H9 (cell line): Measurements from ENCODE around the gene NADSYN1. TPM values are rescaled to one million over a fixed set of nuclear protein-coding genes. Genes with fewer than 3 reads are reported as not detected.

Experiments
- DNase-seq: peaks from one replicate; pipeline ENCODE4 v3.0.0-alpha.2; 2017
- H2AFZ ChIP-seq: one replicate; pipeline ENCODE4 v1.6.1; 2013; ENCODE audit warnings: mild to moderate bottlenecking, low read length, control low read depth, moderate library complexity
- H2AK5ac ChIP-seq: 2 replicates; pipeline ENCODE4 v1.6.1; 2013; ENCODE audit warnings: low read length, control low read depth, mixed read lengths; ENCODE audit not compliant: insufficient read length
- H2BK120ac ChIP-seq: one replicate; pipeline ENCODE4 v1.6.1; 2013; ENCODE audit warnings: low read depth, mild to moderate bottlenecking, low read length, control low read depth, inconsistent platforms; ENCODE audit not compliant: poor library complexity, severe bottlenecking
- H2BK12ac ChIP-seq: 2 replicates; pipeline ENCODE4 v1.6.1; 2013; ENCODE audit warnings: low read length, control low read depth, mixed read lengths, low read depth; ENCODE audit not compliant: insufficient read length
- H2BK15ac ChIP-seq: 2 replicates; pipeline ENCODE4 v1.6.1; 2013; ENCODE audit warnings: low read depth, low read length, control low read depth
- H2BK20ac ChIP-seq: one replicate; pipeline ENCODE4 v1.6.1; 2013; ENCODE audit warnings: low read depth, mild to moderate bottlenecking, low read length, control low read depth, inconsistent platforms; ENCODE audit not compliant: poor library complexity, severe bottlenecking
- H2BK5ac ChIP-seq: 2 replicates; pipeline ENCODE4 v1.6.1; 2013; ENCODE audit warnings: low read length, control low read depth, mixed read lengths; ENCODE audit not compliant: insufficient read length
- H3K14ac ChIP-seq: 2 replicates; pipeline ENCODE4 v1.6.1; 2013; ENCODE audit warnings: low read length, control low read depth; ENCODE audit not compliant: insufficient read depth
- H3K18ac ChIP-seq: 2 replicates; pipeline ENCODE4 v1.6.1; 2013; ENCODE audit warnings: low read depth, mild to moderate bottlenecking, mixed read lengths, low read length, control low read depth; ENCODE audit not compliant: insufficient read length
- H3K23ac ChIP-seq: 2 replicates; pipeline ENCODE4 v1.6.1; 2013; ENCODE audit warnings: low read length, control low read depth, mixed read lengths, low read depth; ENCODE audit not compliant: insufficient read length
- H3K23me2 ChIP-seq: 2 replicates; pipeline ENCODE4 v1.6.1; 2013; ENCODE audit warnings: low read depth, mild to moderate bottlenecking, mixed read lengths, low read length, control low read depth; ENCODE audit not compliant: insufficient read length, poor library complexity, severe bottlenecking
- H3K27ac ChIP-seq: 2 replicates; pipeline ENCODE4 v1.5.1; 2013; ENCODE audit warnings: low read length, control low read depth, mixed read lengths, low read depth; ENCODE audit not compliant: insufficient read length
- H3K27me3 ChIP-seq: 2 replicates; pipeline ENCODE4 v1.6.1; 2013; ENCODE audit warnings: low read length, control low read depth, inconsistent platforms; ENCODE audit not compliant: insufficient read depth
- H3K4ac ChIP-seq: 2 replicates; pipeline ENCODE4 v1.6.1; 2013; ENCODE audit warnings: low read depth, mild to moderate bottlenecking, control low read depth, inconsistent platforms, low read length, moderate library complexity
- H3K4me1 ChIP-seq: 2 replicates; pipeline ENCODE4 v1.6.1; 2013; ENCODE audit warnings: low read length, control low read depth, inconsistent platforms; ENCODE audit not compliant: insufficient read depth
- H3K4me2 ChIP-seq: 2 replicates; pipeline ENCODE4 v1.6.1; 2013; ENCODE audit warnings: low read length, control low read depth, mixed read lengths; ENCODE audit not compliant: insufficient read length, insufficient read depth
- H3K56ac ChIP-seq: 2 replicates; pipeline ENCODE4 v1.6.1; 2013; ENCODE audit warnings: low read depth, mild to moderate bottlenecking, mixed read lengths, low read length, control low read depth; ENCODE audit not compliant: insufficient read length
- H3K79me1 ChIP-seq: 2 replicates; pipeline ENCODE4 v1.6.1; 2013; ENCODE audit warnings: low read depth, mild to moderate bottlenecking, moderate library complexity, low read length, control low read depth, inconsistent platforms; ENCODE audit not compliant: insufficient read depth, poor library complexity, severe bottlenecking
- H3K79me2 ChIP-seq: 2 replicates; pipeline ENCODE4 v1.6.1; 2013; ENCODE audit warnings: low read length, control low read depth, inconsistent platforms; ENCODE audit not compliant: insufficient read depth
- H3K9ac ChIP-seq: 2 replicates; pipeline ENCODE4 v1.6.1; 2013; ENCODE audit warnings: low read length, control low read depth, mixed read lengths; ENCODE audit not compliant: insufficient read length; ENCODE audit errors: extremely low read depth
- H3K9me3 ChIP-seq: one replicate; pipeline ENCODE4 v1.6.1; 2013; ENCODE audit warnings: low read depth, low read length, inconsistent platforms; ENCODE audit not compliant: control insufficient read depth
- H3T11ph ChIP-seq: one replicate; pipeline ENCODE4 v1.6.1; 2013; ENCODE audit warnings: mild to moderate bottlenecking, low read length, control low read depth, inconsistent platforms
- H4K20me1 ChIP-seq: one replicate; pipeline ENCODE4 v1.6.1; 2013; ENCODE audit not compliant: control insufficient read depth, insufficient read length, insufficient read depth
- H4K5ac ChIP-seq: 2 replicates; pipeline ENCODE4 v1.6.1; 2013; ENCODE audit warnings: low read depth, mild to moderate bottlenecking, mixed read lengths, low read length, control low read depth; ENCODE audit not compliant: insufficient read length
- H4K8ac ChIP-seq: replicated peaks from 2 replicates; pipeline ENCODE4 v1.6.1; 2013; ENCODE audit warnings: low read length, control low read depth, mixed read lengths, low read depth; ENCODE audit not compliant: insufficient read length
- H4K91ac ChIP-seq: 2 replicates; pipeline ENCODE4 v1.6.1; 2013; ENCODE audit warnings: low read depth, mild to moderate bottlenecking, moderate library complexity, mixed read lengths, low read length, control low read depth; ENCODE audit not compliant: insufficient read length
- H3K27ac Mint-ChIP-seq, 3 experiments: 2 replicates in 2 of 3; 3 replicates in 1 of 3; pipeline ENCODE4 v1.8.0; 2020 to 2021; ENCODE audit warnings: mixed read lengths in 3 of 3, mild to moderate bottlenecking in 1 of 3, moderate library complexity in 1 of 3
- H3K27me3 Mint-ChIP-seq: 2 replicates; pipeline ENCODE4 v1.8.0; 2021; ENCODE audit warnings: low read depth, mild to moderate bottlenecking, moderate library complexity, mixed read lengths
- H3K36me3 Mint-ChIP-seq, 3 experiments: 2 replicates in 2 of 3; 3 replicates in 1 of 3; pipeline ENCODE4 v1.8.0; 2020 to 2021; ENCODE audit warnings: low read depth in 3 of 3, mixed read lengths in 3 of 3; ENCODE audit not compliant: insufficient read depth in 1 of 3
- H3K4me1 Mint-ChIP-seq, 2 experiments: 2 replicates each; pipeline ENCODE4 v1.8.0; 2020; ENCODE audit warnings: mixed read lengths in 2 of 2
- H3K4me3 Mint-ChIP-seq, 2 experiments: 2 replicates in 1 of 2; 3 replicates in 1 of 2; pipeline ENCODE4 v1.8.0; 2020 to 2021; ENCODE audit warnings: mild to moderate bottlenecking in 2 of 2, mixed read lengths in 2 of 2, moderate library complexity in 1 of 2
- H3K9me3 Mint-ChIP-seq, 2 experiments: 2 replicates in 1 of 2; 3 replicates in 1 of 2; pipeline ENCODE4 v1.8.0; 2020; ENCODE audit warnings: mild to moderate bottlenecking in 2 of 2, mixed read lengths in 2 of 2, moderate library complexity in 1 of 2
- WGBS: extraction: QIAGEN DNeasy Blood & Tissue Kit; methylation state at CpG from one replicate; pipeline ENCODE4 v1.1.7; 2013; ENCODE audit warnings: missing lambda C conversion rate, low lambda C conversion rate, mixed read lengths; ENCODE audit not compliant: insufficient read length; ENCODE audit errors: extremely low coverage; 5-methylcytosine and 5-hydroxymethylcytosine counted together
- total RNA-seq: library from RNA; stranded (reverse); gene quantifications from 2 replicates; pipeline ENCODE4 v1.2.1, GENCODE V29; 2021
- TF ChIP-seq, protein P1 (sequence below): fragments of 200-600 bp; sonication (generic); conservative IDR thresholded peaks from 3 replicates; pipeline ENCODE4 v1.8.0; 2021; ENCODE audit warnings: antibody characterized with exemption, mild to moderate bottlenecking

NADSYN1 gene
- total RNA-seq, 1 experiment from 2014 or later = 44.2 TPM

DNA sequence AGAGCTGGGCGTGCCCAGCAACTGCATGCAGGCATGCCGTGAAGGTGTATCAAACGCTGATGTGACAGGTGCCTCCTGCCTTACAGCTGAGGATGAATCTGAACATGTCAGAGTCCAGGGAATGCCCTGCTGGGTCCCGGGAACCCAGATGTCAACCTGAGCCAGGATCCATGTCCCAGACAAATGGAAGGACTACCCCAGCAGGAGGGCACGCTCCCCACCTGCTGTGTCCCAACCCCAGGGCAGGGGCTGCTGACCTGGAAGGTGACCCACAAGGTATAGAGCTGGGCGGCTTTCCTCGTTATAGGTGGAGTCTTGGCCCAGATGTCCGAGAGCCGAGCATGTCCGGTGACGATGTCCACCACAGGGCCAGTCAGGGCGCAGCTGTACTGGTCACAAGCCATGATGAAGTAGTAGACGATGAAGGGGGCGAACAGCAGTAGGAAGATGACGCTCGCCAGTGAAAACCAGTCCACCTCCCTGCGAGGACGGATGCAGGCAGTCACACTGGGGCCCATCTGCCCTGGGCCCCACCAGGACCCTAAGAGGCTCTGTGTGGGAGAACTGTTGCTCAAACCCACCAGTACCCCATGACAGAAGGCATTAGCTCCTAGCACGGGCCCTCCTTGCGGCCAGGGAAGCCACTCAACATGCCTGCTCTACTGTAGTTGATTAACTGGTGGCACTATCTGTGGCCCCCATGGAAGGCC, 9.1 kb upstream of the NADSYN1 start:
- no peak overlapping the region for H2AK5ac ChIP-seq
- WGBS = no CpG with 5 or more reads among the region's 20 CpGs
- Mint-ChIP-seq H3K27me3 (no peaks in the 10 kb centered on the region), H3K27ac (no peak overlapping the region), H3K36me3 (peaks cover 59 to 81% (median 80%) of the 10 kb centered on the region in 3 experiments), H3K9me3 (peaks cover 3 to 4% of the 10 kb centered on the region in 2 experiments; a peak in 2 of 5 replicates), H3K4me3 (no peak overlapping the region), H3K4me1 (peaks cover 19 to 20% of the 10 kb centered on the region in 2 experiments)
- no peak overlapping the region for H3K27ac ChIP-seq
- H3K23me2 ChIP-seq = peaks cover 8% of the 10 kb centered on the region
- no peaks in the 10 kb centered on the region; the same call in 1 of the 2 replicates for H3K4me1 ChIP-seq
- no peak overlapping the region for H4K91ac ChIP-seq
- no peak overlapping the region for H3K14ac ChIP-seq
- no peak overlapping the region for H2BK20ac ChIP-seq
- no peak overlapping the region for H4K8ac ChIP-seq
- H3K9ac ChIP-seq = no peak overlapping the region
- H3K79me2 ChIP-seq = peaks cover 7% of the 10 kb centered on the region; the same call in 1 of the 2 replicates
- H2BK5ac ChIP-seq = no peak overlapping the region
- no peak for DNase-seq
- no peak overlapping the region for H2BK12ac ChIP-seq
- H4K20me1 ChIP-seq = no peaks in the 10 kb centered on the region
- H3K27me3 ChIP-seq = no peaks in the 10 kb centered on the region
- no peak overlapping the region for H3K4me2 ChIP-seq
- no peak overlapping the region for H3K18ac ChIP-seq
- H3T11ph ChIP-seq = no peak overlapping the region
- H2AFZ ChIP-seq = no peak overlapping the region
- no peak overlapping the region for H2BK15ac ChIP-seq
- no peak overlapping the region for H3K4ac ChIP-seq
- H3K79me1 ChIP-seq = peaks cover 12% of the 10 kb centered on the region
- H3K56ac ChIP-seq = no peak overlapping the region
- H3K9me3 ChIP-seq = no peaks in the 10 kb centered on the region
- no peak overlapping the region for H2BK120ac ChIP-seq
- TF ChIP-seq, protein P1, sequence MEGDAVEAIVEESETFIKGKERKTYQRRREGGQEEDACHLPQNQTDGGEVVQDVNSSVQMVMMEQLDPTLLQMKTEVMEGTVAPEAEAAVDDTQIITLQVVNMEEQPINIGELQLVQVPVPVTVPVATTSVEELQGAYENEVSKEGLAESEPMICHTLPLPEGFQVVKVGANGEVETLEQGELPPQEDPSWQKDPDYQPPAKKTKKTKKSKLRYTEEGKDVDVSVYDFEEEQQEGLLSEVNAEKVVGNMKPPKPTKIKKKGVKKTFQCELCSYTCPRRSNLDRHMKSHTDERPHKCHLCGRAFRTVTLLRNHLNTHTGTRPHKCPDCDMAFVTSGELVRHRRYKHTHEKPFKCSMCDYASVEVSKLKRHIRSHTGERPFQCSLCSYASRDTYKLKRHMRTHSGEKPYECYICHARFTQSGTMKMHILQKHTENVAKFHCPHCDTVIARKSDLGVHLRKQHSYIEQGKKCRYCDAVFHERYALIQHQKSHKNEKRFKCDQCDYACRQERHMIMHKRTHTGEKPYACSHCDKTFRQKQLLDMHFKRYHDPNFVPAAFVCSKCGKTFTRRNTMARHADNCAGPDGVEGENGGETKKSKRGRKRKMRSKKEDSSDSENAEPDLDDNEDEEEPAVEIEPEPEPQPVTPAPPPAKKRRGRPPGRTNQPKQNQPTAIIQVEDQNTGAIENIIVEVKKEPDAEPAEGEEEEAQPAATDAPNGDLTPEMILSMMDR = no peak
- H3K23ac ChIP-seq = no peak overlapping the region
- no peak overlapping the region for H4K5ac ChIP-seq
